Stomach (tissue), 9 donors: ENCODE data around the gene ARF5. TPM values are rescaled to one million over a fixed set of nuclear protein-coding genes. Genes with fewer than 3 reads are reported as not detected.

Source experiments
- DNase-seq, 2 donors: peaks; one replicate each; pipeline versions ENCODE4 v3.0.0 to v3.0.0-alpha.2; 2013 to 2019
- H3K27ac ChIP-seq, 5 donors: fragments of 200-600 bp in 4 of 5; sonication (generic) in 4 of 5; one replicate each; pipeline ENCODE4 v1.5.1; 2013 to 2019; ENCODE audit warnings: mild to moderate bottlenecking in 1 of 5, moderate library complexity in 1 of 5
- H3K27me3 ChIP-seq, 3 donors: fragments of 200-600 bp; sonication (generic); one replicate each; pipeline ENCODE4 v1.5.1; 2017 to 2019; ENCODE audit warnings: mixed run types in 1 of 3
- H3K36me3 ChIP-seq, 4 donors: fragments of 200-600 bp; sonication (generic); 1 replicate in 3 of 4; 2 replicates in 1 of 4; pipeline ENCODE4 v1.5.1; 2016 to 2019
- H3K4me1 ChIP-seq, 4 donors: fragments of 200-600 bp; sonication (generic); one replicate each; pipeline ENCODE4 v1.5.1; 2016 to 2019
- H3K4me3 ChIP-seq, 4 donors: fragments of 200-600 bp; sonication (generic) in 3 of 4; one replicate each; pipeline ENCODE4 v1.5.1; 2016 to 2019; ENCODE audit warnings: mild to moderate bottlenecking in 1 of 4
- H3K9me3 ChIP-seq, 4 donors: fragments of 200-600 bp; sonication (generic); one replicate each; pipeline ENCODE4 v1.5.1; 2016 to 2019
- CTCF ChIP-seq, 7 experiments: fragments of 450-650 bp in 4 of 7; fragments of 200-600 bp in 3 of 7; sonication (generic) in 3 of 7; IDR thresholded peaks; one replicate each; pipeline ENCODE4 v1.5.1; 2016 to 2019; ENCODE audit warnings: antibody characterized with exemption in 7 of 7, control low read depth in 2 of 7, mild to moderate bottlenecking in 1 of 7
- EP300 ChIP-seq: sonication (generic); formaldehyde crosslinking; IDR thresholded peaks from one replicate; pipeline ENCODE4 v1.6.1; 2017; ENCODE audit warnings: antibody characterized with exemption
- POLR2AphosphoS5 ChIP-seq, 3 donors: sonication (generic); formaldehyde crosslinking; IDR thresholded peaks; one replicate each; pipeline ENCODE4 v1.6.1; 2016; ENCODE audit warnings: antibody characterized with exemption in 3 of 3
- intact Hi-C: fragments of 100-400 bp; cut with DNase I; formaldehyde crosslinking; loops from one replicate; pipeline ENCODE4 v1.15.1; 2023; ENCODE audit warnings: low total_unique reads
- polyA plus RNA-seq, 3 donors: library from polyadenylated mRNA; stranded (reverse); fragments of 200-250 nt; gene quantifications; one replicate each; pipeline ENCODE4 v1.2.3, GENCODE V29; 2013
- total RNA-seq, 5 donors: library from RNA; depleted of rRNA; stranded (reverse); fragments of >200 nt; gene quantifications; one replicate each; pipeline versions ENCODE4 v1.1.0 to v1.2.3, GENCODE V29; 2014 to 2016
- donor health status: healthy with polysubstance abuse.
- donor health status: Bipolar disorder and iron deficiency.
- donor health status: healthy.

The ARF5 gene
- total and polyA plus RNA-seq, 8 donors = 29.8 to 223 (median 118) TPM

- Histone ChIP-seq H3K4me3 (no peak overlapping the region), H3K27me3 (no peaks in the 10 kb centered on the region), H3K4me1 (no peaks in the 10 kb centered on the region), H3K27ac (no peak overlapping the region), H3K36me3 (no peaks in the 10 kb centered on the region), H3K9me3 (no peaks in the 10 kb centered on the region)
- intact Hi-C loops = no loop called here
- no peak for TF ChIP-seq POLR2AphosphoS5 (IDR thresholded peaks at IDR 0.05)
- TF ChIP-seq EP300 = no peak
- TF ChIP-seq CTCF (IDR thresholded peaks at IDR 0.05) = no peak
- DNase-seq = no peak
Observed at GRCh38 chr7:127638197-127638596, 50.0 kb downstream of the ARF5 start.

Other genes starting within 250 kb of the ARF5 start
- gene ZNF800, start 195.7 kb upstream of the ARF5 start, total RNA-seq = 10 to 100 TPM in 4 of 5 donors, 1 to 10 TPM in 1; 9.3 to 41.9 (median 32.6) TPM
- 1 to 10 TPM; 3.8 to 7.0 (median 6.4) TPM for gene ZNF800, start 195.7 kb upstream of the ARF5 start, polyA plus RNA-seq
- gene GCC1, start 2.8 kb upstream of the ARF5 start, total RNA-seq = 10 to 100 TPM in 4 of 5 donors, 1 to 10 TPM in 1; 2.9 to 37.9 (median 14.3) TPM
- gene GCC1, start 2.8 kb upstream of the ARF5 start, polyA plus RNA-seq = 1 to 10 TPM; 3.7 to 9.2 (median 8.5) TPM
- 1 to 10 TPM in 2 of 5 donors, not detected in 3; 5.0 to 5.2 TPM for gene FSCN3, start 5.3 kb downstream of the ARF5 start, total RNA-seq
- 1 to 10 TPM in 1 of 3 donors, under 1 TPM in 1, not detected in 1; 0.62 to 1.0 TPM for gene FSCN3, start 5.3 kb downstream of the ARF5 start, polyA plus RNA-seq
- not detected for gene PAX4, start 29.7 kb downstream of the ARF5 start, total RNA-seq
- gene PAX4, start 29.7 kb downstream of the ARF5 start, polyA plus RNA-seq = not detected
- 100 to 1,000 TPM; 123 to 799 (median 162) TPM for gene SND1, start 63.8 kb downstream of the ARF5 start, total RNA-seq
- 10 to 100 TPM; 63.3 to 89.4 (median 85.9) TPM for gene SND1, start 63.8 kb downstream of the ARF5 start, polyA plus RNA-seq